Measurements from ENCODE around the gene CHST4.
"Not testable (repeated sequence)": the region's sequence is repeated elsewhere in the genome, so short reads cannot be mapped to it uniquely, and the experiment has no call there.

Gene CHST4

DNA sequence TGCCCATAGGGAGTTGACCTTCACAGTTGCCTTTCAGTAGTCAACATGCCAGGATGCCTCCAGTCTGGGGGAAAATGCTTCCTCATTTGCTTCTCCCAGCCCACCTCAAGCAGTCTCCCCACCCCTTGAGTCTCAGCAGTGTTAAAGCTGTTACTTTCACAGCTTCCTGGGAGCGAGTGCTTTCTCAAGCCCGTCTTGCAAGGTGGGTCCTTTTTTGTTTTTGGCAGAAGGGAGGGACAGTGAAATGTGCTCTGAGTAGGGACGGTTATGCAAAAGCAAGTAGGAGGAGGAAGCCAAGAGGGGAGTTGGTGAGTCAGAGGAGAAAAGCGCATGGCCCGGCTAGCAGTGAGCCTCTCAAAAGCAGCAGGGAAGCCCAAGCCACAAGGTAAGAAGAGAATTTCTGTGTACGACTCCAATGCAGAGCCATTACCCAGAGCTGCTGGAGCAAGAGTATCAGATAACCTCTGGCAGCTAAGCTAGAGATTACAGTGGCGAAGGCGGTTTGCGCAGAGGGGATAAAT is at the start of gene CHST4:
Gene CHST4, plus strand, starts transcription at position 316 of the 521 bp plus-strand sequence. CDS start 10,252 bp downstream, outside the sequence.
- peak; percentile 30 for DNase-seq

DNA sequence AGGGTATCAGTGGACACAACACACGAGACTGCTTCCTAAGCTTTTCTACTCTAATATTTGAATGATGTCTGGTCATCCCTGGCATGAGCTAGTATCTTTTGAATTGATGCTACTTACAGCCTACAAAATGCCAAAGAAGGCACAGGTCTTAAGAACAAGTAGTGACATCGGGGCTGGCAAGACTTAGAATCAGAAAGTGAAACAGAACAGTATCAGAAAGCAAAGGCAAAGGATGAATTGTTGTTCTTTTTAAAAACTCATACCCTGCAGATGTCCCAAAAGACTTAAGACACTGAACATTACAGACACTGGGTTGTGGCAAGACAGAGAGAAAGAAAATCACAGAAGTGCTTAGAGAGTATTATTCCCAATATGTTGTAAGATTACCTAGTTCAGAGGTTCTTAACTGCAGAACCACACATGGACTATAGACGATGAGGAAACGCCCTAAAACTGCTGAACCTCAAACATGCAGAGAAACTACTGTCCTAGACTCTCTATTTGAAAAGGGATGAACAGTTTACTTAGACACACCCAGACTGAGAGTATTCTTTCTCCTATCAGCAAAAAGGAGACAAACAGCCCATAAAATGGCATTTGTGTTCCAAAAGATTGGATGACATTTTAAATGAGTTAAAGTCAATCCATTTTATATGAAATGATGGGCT is 49.6 kb upstream of the CHST4 start:
- DNase-seq, result no peak

DNA sequence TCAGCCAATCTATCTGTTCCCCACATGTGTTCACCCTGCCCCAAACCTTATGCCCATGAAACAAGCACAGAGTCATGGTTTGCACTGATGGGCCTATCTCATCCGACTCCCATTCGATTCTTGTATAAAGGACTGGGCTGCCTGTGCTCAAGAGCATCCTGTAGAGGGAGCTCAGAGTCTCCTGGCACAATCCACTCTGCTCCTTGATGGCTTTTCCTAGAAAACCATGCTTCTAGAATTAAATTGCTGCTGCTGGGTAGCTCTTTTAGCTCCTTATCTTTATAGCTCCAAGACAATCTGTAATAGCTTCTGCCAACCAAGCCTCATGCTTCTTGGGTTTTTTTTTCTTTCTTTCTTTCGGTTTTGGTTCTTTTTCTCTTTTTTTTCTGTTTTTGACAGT is 46.8 kb upstream of the CHST4 start:
- no peak for DNase-seq

DNA sequence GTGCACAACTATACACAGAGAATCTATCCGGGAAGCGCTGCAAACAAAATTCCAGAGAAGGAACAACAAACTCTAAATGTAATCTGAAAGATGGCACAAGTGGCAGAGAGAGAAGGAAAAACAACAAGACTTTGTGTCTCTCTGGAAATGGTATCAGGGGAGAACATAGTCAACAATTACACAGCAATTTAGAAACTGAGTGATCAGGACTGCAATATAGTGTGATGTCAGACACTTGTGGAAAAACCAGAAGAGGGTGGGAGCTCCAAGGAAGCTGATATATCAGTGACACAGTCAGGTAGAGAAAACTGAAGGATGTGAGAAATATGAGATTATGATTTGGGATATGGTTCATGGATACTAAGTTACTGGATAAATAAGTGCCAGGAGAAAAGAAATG is 45.3 kb upstream of the CHST4 start:
- no peak for DNase-seq

DNA sequence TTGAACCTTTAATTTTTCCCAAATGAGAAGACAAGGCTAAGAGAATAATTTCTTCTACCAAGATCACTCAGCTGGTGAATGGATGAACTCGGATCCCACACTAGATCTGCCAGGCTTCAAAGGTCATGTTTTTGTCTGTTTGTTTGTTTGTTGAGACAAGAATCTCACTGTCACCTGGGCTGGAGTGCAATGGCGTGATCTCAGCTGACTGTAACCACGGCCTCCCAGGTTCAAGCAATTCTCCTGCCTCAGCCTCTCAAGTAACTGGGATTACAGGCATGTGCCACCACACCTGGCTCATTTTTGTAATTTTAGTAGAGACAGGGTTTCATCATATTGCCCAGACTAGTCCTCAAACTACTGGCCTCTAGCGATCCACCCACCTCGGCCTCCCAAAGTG is 43.7 kb upstream of the CHST4 start:
- no peak for DNase-seq

DNA sequence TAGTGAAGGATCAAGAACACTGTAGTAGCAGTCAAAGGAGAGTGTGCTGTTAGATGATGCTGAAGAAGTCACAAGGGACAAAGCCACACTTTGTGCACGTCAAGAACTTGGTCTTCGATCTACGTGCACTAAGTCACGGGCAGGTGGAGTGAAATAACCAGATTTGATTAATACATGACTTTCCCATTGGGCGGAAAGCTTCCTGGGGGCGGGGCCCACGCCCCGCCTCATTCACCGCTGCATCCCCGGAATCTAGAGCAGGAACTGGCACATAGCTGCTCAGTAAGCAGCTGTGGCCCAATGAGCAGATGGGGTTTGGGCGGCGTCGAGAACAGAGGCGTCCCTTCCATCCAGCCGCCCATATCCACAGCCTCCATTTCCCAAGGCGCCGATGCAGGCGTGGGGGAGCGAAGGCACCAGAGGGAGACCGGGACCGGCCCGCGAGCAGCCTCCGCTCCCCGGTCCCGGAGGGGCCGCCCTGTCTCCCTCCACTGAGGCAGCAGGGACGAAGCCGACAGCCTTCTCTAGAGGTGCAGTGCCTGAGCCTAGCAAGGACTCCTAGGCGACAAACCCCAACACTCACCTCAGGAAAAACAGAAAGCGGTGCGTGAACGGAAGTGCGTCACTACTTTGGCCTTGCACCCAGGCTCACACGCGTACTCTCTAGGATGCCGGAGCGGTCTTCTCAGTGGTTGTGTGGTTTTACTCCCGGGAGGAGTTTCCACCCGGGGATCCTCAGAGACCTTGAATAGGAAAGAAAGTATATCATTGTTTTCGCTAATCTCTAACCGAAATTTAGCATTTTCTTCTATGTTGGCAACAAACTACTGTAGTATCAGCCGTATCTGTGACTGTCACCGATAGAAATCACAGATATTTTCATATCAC is 42.0 kb upstream of the CHST4 start:
- peak; percentile 30 for DNase-seq

DNA sequence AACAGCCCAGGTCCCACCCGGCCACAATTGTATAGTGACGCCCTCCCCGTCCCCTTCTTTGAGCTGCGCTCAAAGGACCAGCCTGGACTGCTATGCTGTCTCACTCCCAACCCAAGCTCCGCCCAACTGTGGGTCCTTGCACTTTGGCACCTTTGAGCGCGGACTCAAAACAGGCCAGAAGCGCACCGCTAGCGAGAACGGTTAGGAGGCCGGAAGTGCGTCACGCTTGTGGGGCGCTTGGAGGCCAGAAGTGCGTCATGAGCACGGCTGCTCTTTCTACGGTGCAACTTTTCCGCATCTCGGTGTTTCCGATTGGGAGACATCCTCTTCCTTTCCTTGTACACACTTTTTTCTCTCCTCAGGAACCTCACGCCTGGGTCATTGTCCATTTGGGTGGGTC is 37.1 kb upstream of the CHST4 start, which contains the start of gene ZNF19:
Gene ZNF19, minus strand, starts transcription at position 203 of the 400 bp plus-strand sequence. CDS start 7,210 bp downstream, outside the sequence.
- DNase-seq, result no peak

DNA sequence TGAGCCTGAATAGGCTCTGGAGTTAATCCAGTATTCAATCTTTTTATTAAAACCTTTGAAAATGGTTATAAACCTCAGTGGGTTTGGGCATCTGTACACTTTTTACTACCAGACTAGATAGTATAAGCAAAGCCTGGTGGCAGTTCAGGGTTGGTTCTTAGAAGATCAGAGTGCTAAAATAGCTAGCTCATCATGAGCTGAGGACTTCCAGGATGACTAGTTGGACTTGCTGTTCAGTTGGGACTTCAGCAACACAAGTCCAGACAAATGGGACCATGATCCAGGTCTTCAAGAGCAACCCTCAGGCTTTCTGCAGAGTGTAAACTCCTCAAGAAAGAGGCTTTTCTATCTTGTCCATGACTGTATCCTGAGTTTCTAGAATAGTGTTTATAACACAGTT is 35.9 kb upstream of the CHST4 start:
- DNase-seq, result no peak

DNA sequence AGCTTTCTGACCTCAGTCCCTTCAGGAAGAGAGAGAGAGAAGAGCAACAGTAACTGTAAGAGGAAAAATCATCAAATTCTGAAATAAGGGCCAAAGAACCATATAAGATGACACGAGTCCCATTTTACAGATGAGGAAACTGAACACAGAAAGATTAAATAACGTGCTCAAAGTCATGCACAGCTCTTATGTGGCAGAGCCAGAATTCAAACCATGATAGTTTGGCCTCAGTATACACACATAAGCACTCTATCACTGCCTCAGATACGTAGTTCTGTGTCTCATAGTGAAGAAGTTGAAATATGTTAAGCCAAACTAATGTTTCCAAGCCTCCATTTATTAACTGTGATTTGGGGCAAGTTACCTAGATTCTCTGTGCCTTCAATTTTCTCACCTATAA is 35.2 kb upstream of the CHST4 start:
- no peak for DNase-seq

DNA sequence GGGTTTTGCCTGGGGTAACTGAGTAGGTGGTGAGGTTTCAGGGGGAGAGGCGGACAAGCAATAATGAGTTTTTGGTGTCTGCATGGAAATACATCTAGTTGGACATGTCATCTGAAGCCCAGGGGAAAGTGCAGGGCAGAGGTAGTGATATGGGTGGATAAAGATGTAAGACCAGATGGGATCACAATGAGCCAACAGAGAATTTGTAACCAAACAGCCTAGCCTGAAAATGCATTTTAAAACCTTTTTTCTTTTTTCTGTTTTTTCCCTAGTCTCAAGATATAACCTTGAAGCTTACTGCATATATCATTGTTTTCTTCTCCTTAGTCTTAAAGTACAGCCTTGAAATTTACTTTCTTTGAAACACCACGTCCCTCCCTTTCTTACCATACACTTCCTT is 33.4 kb upstream of the CHST4 start:
- no peak for DNase-seq

DNA sequence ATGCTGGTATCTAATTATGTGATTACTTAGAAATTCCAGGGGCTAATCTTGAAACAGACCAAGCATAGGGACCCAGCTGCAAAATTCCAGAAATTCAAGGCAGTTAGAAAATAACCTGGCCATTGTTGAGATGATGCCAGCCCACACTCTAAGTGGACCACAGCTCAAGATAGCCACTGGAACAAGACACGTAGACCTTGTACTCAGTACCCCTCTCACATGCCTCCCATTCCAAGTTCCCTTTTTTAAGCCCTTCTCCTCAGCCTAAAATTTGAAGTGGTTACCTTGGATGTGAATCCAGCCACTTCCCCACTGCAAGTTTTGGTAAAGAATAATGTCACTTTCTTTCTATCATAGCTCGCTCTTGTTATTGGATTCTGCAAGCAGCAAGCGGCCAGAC is 33.0 kb upstream of the CHST4 start:
- DNase-seq, result no peak

DNA sequence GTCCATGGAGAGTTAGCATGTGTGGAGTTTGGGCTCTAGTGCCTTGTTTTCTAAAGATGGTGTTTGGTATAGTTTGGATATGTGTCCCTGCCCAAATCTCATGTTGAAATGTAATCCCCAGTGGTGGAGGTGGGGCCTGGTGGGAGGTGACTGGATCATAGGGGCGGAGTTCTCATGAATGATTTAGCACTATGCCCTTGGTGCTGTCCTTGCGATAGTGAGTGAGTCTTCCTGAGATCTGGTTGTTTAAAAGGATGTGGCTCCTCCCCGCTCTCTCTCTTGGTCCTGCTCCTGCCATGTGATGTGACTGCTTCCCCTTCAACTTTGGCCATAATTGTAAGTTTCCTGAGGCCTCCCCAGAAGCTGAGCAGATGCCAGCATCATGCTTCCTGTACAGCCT is 28.2 kb upstream of the CHST4 start:
- DNase-seq, result no peak

DNA sequence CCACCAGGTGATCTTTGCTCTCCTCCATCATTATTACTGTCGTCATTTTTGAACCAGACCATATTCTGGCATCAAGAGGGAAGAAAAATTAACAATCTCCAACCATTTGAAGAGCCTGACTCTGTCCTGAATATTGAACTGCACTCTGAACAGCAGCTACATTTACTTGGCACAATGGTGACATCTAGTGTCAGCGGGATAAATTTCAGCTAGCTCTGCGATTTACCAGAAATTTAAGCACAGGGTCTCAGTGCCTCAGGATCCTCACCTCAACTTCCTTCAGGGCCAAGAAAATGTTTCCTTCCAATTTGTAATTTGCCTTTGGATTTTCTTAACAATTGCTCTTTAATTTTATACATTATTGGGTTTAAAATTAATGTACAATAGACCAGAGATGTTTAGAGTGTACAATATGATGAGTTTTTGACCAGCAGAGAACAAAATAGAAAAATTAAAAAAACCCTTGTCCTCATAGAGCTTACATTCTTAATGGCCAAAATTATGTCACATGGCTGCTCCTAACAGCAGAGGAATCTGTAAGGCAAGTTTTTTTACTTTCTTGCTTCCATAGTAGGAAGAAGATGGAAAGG is 26.4 kb upstream of the CHST4 start:
- DNase-seq, result no peak

DNA sequence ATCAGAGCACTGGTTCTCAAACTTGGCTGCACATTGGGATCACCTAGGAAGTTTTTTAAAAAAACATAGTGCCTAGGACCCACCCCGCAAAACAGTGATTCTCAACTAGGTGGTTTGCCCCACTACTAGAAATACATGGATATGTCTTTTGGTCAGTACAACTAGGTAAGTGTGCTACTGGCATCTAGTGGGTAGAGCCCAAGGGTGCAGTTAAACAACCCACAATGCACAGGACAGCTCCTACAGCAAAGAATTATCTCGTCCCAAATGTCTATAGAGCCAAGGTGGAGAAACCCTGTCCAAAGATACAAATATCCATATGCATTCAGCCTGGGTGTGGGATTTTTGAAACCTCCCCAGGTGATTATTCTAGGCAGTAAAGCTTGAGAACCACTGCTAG is 25.3 kb upstream of the CHST4 start:
- DNase-seq, result no peak

DNA sequence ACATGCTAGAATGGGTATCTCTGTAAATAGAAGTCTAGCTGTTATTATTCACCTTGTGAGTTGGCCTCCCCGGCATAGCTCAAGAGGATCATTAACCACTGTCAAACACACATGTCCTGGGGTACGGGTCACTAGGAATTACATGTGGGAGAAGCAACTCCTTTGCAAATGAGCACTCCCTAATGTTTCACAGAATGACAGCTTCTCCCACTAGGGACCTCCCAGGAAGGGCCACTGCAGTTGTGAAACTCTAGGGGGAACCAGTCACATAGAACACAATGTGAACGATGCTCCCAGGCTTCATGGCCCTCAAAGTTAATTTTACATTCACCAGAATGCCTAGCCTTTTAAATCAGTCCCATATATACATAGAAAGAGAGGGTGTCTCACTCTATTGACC is 24.7 kb upstream of the CHST4 start:
- DNase-seq, result no peak

DNA sequence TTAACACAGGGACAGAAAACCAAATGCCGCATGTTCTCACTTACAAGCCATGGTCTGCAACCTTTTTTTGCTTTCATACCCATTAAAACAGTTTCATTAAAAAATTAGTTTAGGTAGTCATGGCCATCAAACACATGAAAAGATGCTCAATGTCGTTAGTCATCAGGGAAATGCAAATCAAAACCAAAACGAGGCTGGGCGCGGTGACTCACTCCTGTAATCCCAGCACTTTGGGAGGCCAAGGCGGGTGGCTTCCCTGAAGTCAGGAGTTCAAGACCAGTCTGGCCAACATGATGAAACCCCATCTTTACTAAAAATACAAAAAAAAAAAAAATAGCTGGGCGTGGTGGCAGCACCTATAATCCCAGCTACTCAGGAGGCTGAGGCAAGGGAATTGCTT is 22.2 kb upstream of the CHST4 start:
- DNase-seq, result not testable (repeated sequence)

DNA sequence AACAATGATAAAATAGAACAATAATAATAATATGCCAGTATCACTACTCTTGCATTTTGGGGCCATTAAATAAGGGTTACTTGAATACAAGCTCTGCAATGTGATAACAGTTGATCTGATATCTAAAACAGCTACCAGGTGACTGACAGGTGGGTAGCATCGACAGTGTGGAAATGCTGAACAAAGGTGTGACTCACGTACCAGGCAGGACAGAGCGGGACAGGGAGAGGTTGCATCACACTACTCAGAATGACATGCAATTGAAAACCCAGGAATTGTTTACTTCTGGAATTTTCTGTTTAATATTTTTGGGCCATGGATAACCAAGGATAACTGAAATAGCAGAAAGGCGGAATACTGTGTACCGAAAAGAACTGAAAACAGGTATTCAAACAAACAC is 21.3 kb upstream of the CHST4 start:
- no peak for DNase-seq

DNA sequence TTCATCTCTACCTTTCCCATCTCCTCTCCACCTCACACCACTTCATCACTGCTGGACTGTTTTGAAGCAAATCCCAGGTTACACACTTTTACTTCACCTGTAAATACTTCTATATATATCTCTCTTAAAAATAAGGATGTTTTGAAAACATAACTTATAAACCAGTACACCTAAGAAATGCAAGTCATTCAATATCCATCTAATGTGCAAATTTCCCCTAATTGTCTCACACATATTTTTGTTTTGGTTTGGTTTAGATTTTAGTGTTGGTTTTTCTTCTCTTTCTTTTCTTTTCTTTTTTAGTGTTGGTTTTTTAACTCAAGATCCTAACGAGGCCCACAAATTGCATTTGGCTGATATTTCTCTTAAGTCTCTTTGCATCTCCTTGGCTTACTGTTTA is 19.2 kb upstream of the CHST4 start:
- DNase-seq, result no peak

DNA sequence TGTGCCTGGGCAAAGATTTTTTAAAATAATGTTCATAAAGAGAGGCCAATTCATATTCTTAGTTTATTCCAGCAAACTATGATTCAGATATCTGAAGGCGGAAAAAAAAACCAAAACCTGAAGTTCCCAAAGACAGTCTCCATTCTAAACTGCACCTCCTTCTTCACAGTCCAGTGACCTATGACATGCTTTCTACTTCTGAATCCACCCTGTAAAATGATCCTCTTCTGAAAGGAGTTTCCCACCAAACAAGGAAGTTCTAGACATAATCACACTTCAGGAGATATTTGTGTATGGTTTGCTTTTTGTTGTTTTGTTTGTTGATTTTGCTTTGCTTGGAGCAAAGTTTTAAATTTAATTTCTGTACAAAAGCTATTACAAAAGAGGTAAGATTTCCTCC is 12.9 kb upstream of the CHST4 start:
- no peak for DNase-seq

DNA sequence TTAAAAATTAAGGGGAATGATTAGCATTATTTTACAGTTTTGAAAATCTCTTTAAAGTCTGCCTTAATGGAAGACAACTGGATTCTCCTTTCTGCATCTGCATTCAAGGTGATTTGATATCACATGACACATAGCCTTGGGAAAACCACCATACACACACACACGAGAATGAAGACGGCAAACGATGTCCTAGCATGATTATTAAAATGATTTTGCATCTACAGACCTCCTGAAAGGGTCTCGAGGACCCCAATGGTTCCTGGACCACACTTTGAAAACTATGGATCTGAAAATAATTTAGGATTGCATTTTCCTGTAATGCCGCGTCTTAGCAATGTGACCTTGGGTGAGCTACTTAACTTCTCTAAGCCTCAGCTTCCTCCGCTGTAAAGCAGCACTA is 11.8 kb upstream of the CHST4 start:
- no peak for DNase-seq

DNA sequence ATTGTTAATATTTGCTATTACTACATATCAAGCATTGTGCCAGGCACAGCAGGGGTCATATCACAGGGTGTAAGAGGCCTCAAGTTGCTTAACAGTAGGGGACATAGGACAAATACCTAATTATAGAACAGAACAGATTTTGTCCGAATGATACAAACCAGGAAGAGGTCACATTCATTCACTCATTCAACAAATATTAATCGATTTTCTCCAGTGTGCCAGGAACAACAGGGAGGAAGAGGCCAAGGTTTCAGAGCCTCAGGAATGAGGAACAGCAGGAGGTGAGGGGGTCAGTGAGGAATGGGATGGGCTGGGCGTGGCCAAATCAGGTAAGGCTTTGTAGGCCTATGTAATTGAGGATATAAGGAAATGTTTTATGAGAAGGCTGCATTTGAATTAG is 11.2 kb upstream of the CHST4 start:
- DNase-seq, result no peak

DNA sequence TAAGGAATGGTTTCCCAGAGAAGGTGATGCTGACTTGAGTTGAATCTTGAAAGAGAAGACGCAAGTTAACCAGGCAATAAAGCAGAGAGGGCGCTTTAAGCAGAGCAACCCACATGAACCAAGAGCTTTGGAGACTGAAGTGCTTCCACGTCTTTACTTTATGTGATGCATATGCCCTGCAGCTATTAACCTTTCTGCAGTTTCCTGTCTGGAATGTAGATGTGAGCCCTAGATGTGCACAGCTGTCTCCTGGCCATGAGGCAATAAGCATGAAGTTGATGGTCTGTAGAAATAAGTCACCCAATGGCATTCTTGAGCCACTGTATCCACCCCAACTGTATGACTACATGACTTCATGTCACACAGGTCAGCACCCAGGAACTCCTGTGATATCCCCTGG is 5.7 kb upstream of the CHST4 start:
- no peak for DNase-seq
